Measurements from ENCODE around the gene COL6A2. TPM values are rescaled to one million over a fixed set of nuclear protein-coding genes. Genes with fewer than 3 reads are reported as not detected.

Gene COL6A2
- total RNA-seq, 1 experiment from 2014 or later: 15.0 TPM

DNA sequence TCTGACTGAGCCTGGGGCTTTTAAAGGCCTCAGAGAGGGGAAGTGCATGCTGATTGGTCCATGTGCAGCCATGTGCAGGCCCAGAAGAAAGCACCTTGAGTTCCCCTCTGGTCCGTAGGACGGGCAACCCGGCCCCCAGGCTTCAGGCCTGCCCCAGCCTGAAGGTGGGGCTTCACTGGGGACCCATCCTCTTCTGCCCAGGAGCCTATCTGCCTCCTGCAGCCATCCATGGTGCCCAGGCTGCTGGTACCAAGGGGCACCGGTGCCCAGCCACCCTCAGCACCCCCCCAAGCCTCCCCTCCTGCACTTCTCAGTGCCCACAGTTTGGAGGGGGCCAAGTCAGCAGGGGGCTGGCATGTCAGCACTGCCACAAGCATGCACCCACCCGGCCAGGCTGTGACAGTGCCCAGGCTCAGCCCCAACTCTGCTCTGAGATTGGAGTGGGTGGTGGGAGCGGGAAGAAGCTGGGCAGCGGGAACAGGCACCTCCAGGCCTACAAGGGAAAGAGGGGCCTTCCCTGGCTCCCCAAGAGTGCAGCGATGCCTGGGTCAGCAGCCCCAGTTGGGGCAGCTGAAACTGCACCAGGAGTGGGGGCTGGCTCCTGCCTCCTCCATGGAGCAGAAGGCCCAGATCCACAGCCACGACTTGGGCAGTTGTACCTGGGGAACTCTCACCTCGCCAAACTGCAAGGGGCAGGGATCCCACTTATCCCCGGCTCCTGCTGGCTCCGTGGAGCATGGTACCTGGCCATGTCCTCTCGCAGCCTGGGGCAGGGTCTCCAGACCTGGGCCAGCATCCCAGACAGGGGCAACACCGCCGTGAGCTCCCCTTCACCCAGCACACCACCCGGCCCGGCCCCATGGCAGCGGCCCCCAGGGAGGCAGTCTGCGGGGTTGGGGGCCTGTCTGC, 11.7 kb downstream of the COL6A2 start:
- Histone ChIP-seq H3K9me3 (ENCODE audit: low read depth, low read length, poor library complexity, severe bottlenecking) (peaks cover 15% of the 10 kb centered on the region), H3K4me3 (ENCODE audit: low read depth, low read length, poor library complexity, severe bottlenecking) (no peak overlapping the region), H3K27ac (ENCODE audit: low read depth, low read length, poor library complexity, severe bottlenecking) (no peak overlapping the region), H3K4me1 (ENCODE audit: insufficient read depth, low read length, poor library complexity, severe bottlenecking) (no peaks in the 10 kb centered on the region), H3K36me3 (ENCODE audit: insufficient read depth, low read length, poor library complexity, severe bottlenecking) (no peaks in the 10 kb centered on the region), H3K27me3 (replicated peaks; ENCODE audit: insufficient read depth, low read depth, low read length, poor library complexity) (no peaks in the 10 kb centered on the region)
- CTCF ChIA-PET: no interaction called here
- DNase-seq (ENCODE audit: low spot score): no peak
- no TSS peak for BruUV-seq (replicated peaks)
- POLR2A ChIA-PET (ENCODE audit: low non-redundant PET): no interaction called here
- TF ChIP-seq, protein P1, sequence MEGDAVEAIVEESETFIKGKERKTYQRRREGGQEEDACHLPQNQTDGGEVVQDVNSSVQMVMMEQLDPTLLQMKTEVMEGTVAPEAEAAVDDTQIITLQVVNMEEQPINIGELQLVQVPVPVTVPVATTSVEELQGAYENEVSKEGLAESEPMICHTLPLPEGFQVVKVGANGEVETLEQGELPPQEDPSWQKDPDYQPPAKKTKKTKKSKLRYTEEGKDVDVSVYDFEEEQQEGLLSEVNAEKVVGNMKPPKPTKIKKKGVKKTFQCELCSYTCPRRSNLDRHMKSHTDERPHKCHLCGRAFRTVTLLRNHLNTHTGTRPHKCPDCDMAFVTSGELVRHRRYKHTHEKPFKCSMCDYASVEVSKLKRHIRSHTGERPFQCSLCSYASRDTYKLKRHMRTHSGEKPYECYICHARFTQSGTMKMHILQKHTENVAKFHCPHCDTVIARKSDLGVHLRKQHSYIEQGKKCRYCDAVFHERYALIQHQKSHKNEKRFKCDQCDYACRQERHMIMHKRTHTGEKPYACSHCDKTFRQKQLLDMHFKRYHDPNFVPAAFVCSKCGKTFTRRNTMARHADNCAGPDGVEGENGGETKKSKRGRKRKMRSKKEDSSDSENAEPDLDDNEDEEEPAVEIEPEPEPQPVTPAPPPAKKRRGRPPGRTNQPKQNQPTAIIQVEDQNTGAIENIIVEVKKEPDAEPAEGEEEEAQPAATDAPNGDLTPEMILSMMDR (conservative IDR thresholded peaks at IDR 0.05; ENCODE audit: low read depth, low read length): no peak
- TF ChIP-seq EZH2 (IDR thresholded peaks at IDR 0.05; ENCODE audit: borderline replicate concordance, low read depth, low read length, poor library complexity, severe bottlenecking): no peak
- intact Hi-C loops (cut with micrococcal nuclease; ENCODE audit: unreplicated experiment): no loop called here

DNA sequence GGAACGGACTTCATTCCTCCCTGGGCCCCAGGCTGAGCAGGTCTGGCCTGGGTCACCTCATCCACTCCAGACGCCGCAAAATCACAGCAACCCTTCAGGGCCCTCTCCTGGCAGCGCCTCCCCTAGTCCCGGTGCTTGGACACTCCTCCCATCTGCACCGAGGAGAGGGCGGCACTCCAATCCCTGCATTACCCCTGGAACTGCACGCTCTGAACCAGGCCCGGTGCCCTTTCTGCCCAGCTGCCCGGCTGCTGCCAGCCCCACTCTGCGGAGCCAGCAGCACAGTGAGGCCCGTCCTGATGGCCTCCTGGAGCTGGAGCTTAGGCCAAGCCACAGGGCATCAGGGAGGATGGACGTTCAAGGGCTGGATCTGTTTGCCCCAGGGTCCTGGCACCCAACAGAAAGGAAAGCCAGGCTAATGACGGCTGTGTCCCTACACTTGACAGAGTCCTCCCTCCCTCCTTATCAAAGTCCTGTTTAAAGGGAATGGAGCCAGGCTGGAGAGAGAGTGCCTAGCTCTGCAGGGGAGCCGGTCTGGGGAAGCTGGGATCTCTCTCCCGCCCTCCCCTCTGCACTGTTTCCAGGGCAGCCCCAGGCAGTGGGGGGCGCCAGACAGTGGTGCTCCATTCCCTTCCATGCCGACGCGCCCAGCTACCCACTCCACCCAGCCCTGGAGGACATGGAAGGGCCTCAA, 12.7 kb downstream of the COL6A2 start:
- H3K9me3 ChIP-seq (ENCODE audit: low read depth, low read length, poor library complexity, severe bottlenecking): peaks cover 15% of the 10 kb centered on the region
- BruUV-seq (replicated peaks): no TSS peak
- CTCF ChIA-PET: no interaction called here
- no peak overlapping the region for H3K4me3 ChIP-seq (ENCODE audit: low read depth, low read length, poor library complexity, severe bottlenecking)
- POLR2A ChIA-PET (ENCODE audit: low non-redundant PET): no interaction called here
- intact Hi-C loops (cut with micrococcal nuclease; ENCODE audit: unreplicated experiment): no loop called here
- TF ChIP-seq, protein P1 (conservative IDR thresholded peaks at IDR 0.05; ENCODE audit: low read depth, low read length): no peak
- TF ChIP-seq EZH2 (IDR thresholded peaks at IDR 0.05; ENCODE audit: borderline replicate concordance, low read depth, low read length, poor library complexity, severe bottlenecking): no peak
- no peak overlapping the region for H3K27ac ChIP-seq (ENCODE audit: low read depth, low read length, poor library complexity, severe bottlenecking)
- H3K36me3 ChIP-seq (ENCODE audit: insufficient read depth, low read length, poor library complexity, severe bottlenecking): no peaks in the 10 kb centered on the region
- DNase-seq (ENCODE audit: low spot score): no peak
- no peaks in the 10 kb centered on the region for H3K27me3 ChIP-seq (replicated peaks; ENCODE audit: insufficient read depth, low read depth, low read length, poor library complexity)
- no peaks in the 10 kb centered on the region for H3K4me1 ChIP-seq (ENCODE audit: insufficient read depth, low read length, poor library complexity, severe bottlenecking)

DNA sequence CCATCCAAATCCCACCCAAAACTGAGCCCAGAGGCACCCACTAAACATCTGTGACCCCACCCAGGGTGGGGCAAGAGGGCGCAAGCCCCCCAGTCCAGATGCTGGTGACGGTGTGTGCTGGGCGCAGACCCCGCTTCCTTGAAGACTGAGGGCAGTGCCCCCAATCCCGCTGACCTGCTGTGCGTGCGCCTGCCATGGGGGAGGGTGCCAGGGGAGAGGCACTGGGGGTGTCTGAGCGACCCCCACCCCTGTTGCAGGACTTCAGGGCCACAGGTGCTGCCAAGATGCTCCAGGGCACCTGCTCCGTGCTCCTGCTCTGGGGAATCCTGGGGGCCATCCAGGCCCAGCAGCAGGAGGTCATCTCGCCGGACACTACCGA, 13.3 kb downstream of the COL6A2 start:
- BruUV-seq (replicated peaks): no TSS peak
- no peak for DNase-seq (ENCODE audit: low spot score)
- CTCF ChIA-PET: no interaction called here
- Histone ChIP-seq H3K36me3 (ENCODE audit: insufficient read depth, low read length, poor library complexity, severe bottlenecking) (no peaks in the 10 kb centered on the region), H3K27me3 (replicated peaks; ENCODE audit: insufficient read depth, low read depth, low read length, poor library complexity) (no peaks in the 10 kb centered on the region), H3K4me3 (ENCODE audit: low read depth, low read length, poor library complexity, severe bottlenecking) (no peak overlapping the region), H3K4me1 (ENCODE audit: insufficient read depth, low read length, poor library complexity, severe bottlenecking) (no peaks in the 10 kb centered on the region), H3K9me3 (ENCODE audit: low read depth, low read length, poor library complexity, severe bottlenecking) (peaks cover 15% of the 10 kb centered on the region), H3K27ac (ENCODE audit: low read depth, low read length, poor library complexity, severe bottlenecking) (no peak overlapping the region)
- intact Hi-C loops (cut with micrococcal nuclease; ENCODE audit: unreplicated experiment): no loop called here
- TF ChIP-seq, protein P1 (conservative IDR thresholded peaks at IDR 0.05; ENCODE audit: low read depth, low read length): no peak
- TF ChIP-seq EZH2 (IDR thresholded peaks at IDR 0.05; ENCODE audit: borderline replicate concordance, low read depth, low read length, poor library complexity, severe bottlenecking): no peak
- POLR2A ChIA-PET (ENCODE audit: low non-redundant PET): no interaction called here
